GM19193 (cell line): ENCODE results near the gene FAM200C.

Source experiments
- POLR2A ChIP-seq: IDR thresholded peaks from 4 replicates; pipeline ENCODE4 v1.6.1; 2011; ENCODE audit not compliant: insufficient read depth, insufficient read length; ENCODE audit errors: extremely low read depth

Gene FAM200C

GRCh38 chr5:160432787-160433186 lies 32.9 kb upstream of the FAM200C start:
- TF ChIP-seq POLR2A = no peak

GRCh38 chr5:160432196-160432595 lies 32.3 kb upstream of the FAM200C start:
- no peak for TF ChIP-seq POLR2A

GRCh38 chr5:160427607-160428006 lies 27.8 kb upstream of the FAM200C start:
- no peak for TF ChIP-seq POLR2A

GRCh38 chr5:160423099-160423498 lies 23.2 kb upstream of the FAM200C start:
- TF ChIP-seq POLR2A = no peak

- TF ChIP-seq POLR2A = peak; percentile 90
These were observed 21.9 kb upstream of the FAM200C start, which contains the start of gene PTTG1 for GRCh38 chr5:160421625-160422258. PTTG1 (plus strand) TSS chr5:160421855; CDS start chr5:160422313, 458 bp downstream.

- TF ChIP-seq POLR2A = no peak
These were observed 20.4 kb upstream of the FAM200C start for GRCh38 chr5:160420331-160420610.

- TF ChIP-seq POLR2A = no peak
These were observed 19.8 kb upstream of the FAM200C start for GRCh38 chr5:160419458-160420330.

GRCh38 chr5:160418561-160419457 lies 19.0 kb upstream of the FAM200C start, which contains the start of gene SLU7:
SLU7 (minus strand) TSS chr5:160419081; CDS start chr5:160415294, 3,787 bp downstream.
- TF ChIP-seq POLR2A = peak; percentile 79

GRCh38 chr5:160398806-160399205 lies 1.0 kb downstream of the FAM200C start:
- no peak for TF ChIP-seq POLR2A

GRCh38 chr5:160397492-160397891 lies 2.4 kb downstream of the FAM200C start:
- TF ChIP-seq POLR2A = no peak

GRCh38 chr5:160395111-160395510 lies 4.7 kb downstream of the FAM200C start:
- TF ChIP-seq POLR2A = no peak

GRCh38 chr5:160390787-160391696 lies 8.8 kb downstream of the FAM200C start:
- no peak for TF ChIP-seq POLR2A

- no peak for TF ChIP-seq POLR2A
These were observed 12.4 kb downstream of the FAM200C start for GRCh38 chr5:160387445-160387844.

GRCh38 chr5:160385496-160385895 lies 14.4 kb downstream of the FAM200C start:
- no peak for TF ChIP-seq POLR2A
